Measurements from ENCODE around the gene NPHS1. TPM values are rescaled to one million over a fixed set of nuclear protein-coding genes. Genes with fewer than 3 reads are reported as not detected.

The NPHS1 gene
- total RNA-seq, 1 experiment from 2014 or later, result 0.67 TPM

DNA sequence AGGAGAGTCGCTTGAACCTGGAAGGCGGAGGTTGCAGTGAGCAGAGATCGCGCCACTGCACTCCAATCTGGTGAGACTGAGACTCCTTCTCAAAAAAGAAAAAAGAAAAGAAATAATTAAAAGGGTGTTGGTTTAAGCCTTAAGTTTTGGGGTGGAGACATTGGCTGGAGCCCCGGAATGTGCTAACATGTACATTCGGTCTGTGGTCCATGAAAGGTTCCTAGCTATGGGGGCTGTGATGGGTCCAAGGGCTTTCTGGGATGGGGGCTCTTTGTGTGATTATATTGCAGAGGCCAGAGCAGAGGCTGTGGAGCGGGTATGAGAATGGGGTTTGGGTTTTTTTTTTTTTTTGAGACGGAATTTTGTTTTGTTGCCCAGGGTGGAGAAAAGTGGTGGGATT lies 33.6 kb upstream of the NPHS1 start:
- TF ChIP-seq POLR2AphosphoS5 (IDR thresholded peaks at IDR 0.05; ENCODE audit: low read depth, low read length), result 0 out of 2 replicates have a peak, but pooled peaks have one; percentile 51
- no peak for TF ChIP-seq REST (IDR thresholded peaks at IDR 0.05; ENCODE audit: insufficient read depth in 1 of 2, low read depth in 2 of 2, low read length in 1 of 2)
- no TSS peak for BruUV-seq (replicated peaks)
- Histone ChIP-seq H3K27ac (ENCODE audit: low read length) (no peak overlapping the region), H3K36me3 (ENCODE audit: control insufficient read depth, insufficient read depth, low read length) (peaks cover under 1% of the 10 kb centered on the region; the same call in 1 of the 2 replicates), H3K9me3 (ENCODE audit: control insufficient read depth, insufficient read depth, low read depth, low read length) (no peaks in the 10 kb centered on the region), H3K4me1 (ENCODE audit: control insufficient read depth, insufficient read depth, low read length) (no peaks in the 10 kb centered on the region), H3K27me3 (ENCODE audit: control insufficient read depth, insufficient read depth, low read length) (no peaks in the 10 kb centered on the region), H3K4me3 (ENCODE audit: low read depth in 2 of 2, low read length in 2 of 2) (no peak overlapping the region)
- ChIA-PET CTCF (no interaction called here), POLR2A (interaction anchor here (0.6 kb wide), 3 partner anchors 12 to 74 kb away, joined by 3 to 6 read pairs (median 5); no protein-coding TSS in a partner anchor)
- DNase-seq (ENCODE audit: low read depth, low spot score), result no peak
- intact Hi-C loops (cut with micrococcal nuclease; ENCODE audit: unreplicated experiment), result no loop called here
- no peak for ATAC-seq
- in situ Hi-C loops (cut with HindIII; ENCODE audit: low pct_unique_long_range_greater_than_20kb, low sequenced_read_pairs), result no loop called here

GRCh38 chr19:35885225-35885738 lies 33.0 kb upstream of the NPHS1 start:
- no peak overlapping the region for H3K4me3 ChIP-seq (ENCODE audit: low read depth in 2 of 2, low read length in 2 of 2)
- CTCF ChIA-PET, result no interaction called here
- H3K27me3 ChIP-seq (ENCODE audit: control insufficient read depth, insufficient read depth, low read length), result no peaks in the 10 kb centered on the region
- no peaks in the 10 kb centered on the region for H3K9me3 ChIP-seq (ENCODE audit: control insufficient read depth, insufficient read depth, low read depth, low read length)
- H3K36me3 ChIP-seq (ENCODE audit: control insufficient read depth, insufficient read depth, low read length), result no peaks in the 10 kb centered on the region
- no TSS peak for BruUV-seq (replicated peaks)
- no peak for ATAC-seq
- no peak for DNase-seq (ENCODE audit: low read depth, low spot score)
- intact Hi-C loops (cut with micrococcal nuclease; ENCODE audit: unreplicated experiment), result no loop called here
- no peaks in the 10 kb centered on the region for H3K4me1 ChIP-seq (ENCODE audit: control insufficient read depth, insufficient read depth, low read length)
- POLR2A ChIA-PET, result no interaction called here
- H3K27ac ChIP-seq (ENCODE audit: low read length), result no peak overlapping the region
- in situ Hi-C loops (cut with HindIII; ENCODE audit: low pct_unique_long_range_greater_than_20kb, low sequenced_read_pairs), result no loop called here
- TF ChIP-seq CTCF (IDR thresholded peaks at IDR 0.05) (no peak), POLR2AphosphoS5 (IDR thresholded peaks at IDR 0.05; ENCODE audit: low read depth, low read length) (no peak)

DNA sequence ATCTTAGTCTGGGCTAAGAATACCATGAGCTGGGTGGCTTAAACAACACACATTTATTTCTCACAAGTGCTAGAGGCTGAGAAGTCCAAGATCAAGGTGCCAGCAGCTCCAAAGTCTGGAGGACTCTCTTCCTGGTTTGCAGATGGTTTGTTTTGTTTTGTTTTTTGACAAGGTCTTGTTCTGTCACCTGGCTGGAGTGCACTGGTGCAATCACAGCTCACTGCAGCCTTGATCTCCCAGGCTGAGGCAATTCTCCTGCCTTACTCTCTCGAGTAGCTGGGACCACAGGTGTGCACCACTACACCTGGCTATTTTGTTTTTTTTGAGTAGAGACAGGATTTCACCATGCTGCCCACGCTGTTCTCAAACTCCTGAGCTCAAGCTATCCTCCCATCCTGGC lies 31.6 kb upstream of the NPHS1 start:
- no peak overlapping the region for H3K27ac ChIP-seq (ENCODE audit: low read length)
- BruUV-seq (replicated peaks), result no TSS peak
- ChIA-PET CTCF (interaction anchor here (0.6 to 1.9 kb wide), 2 partner anchors 13 to 47 kb away, joined by 3 to 7 read pairs; no protein-coding TSS in a partner anchor), POLR2A (interaction anchor here (0.6 kb wide), 2 partner anchors 17 to 110 kb away, joined by 3 to 7 read pairs; no protein-coding TSS in a partner anchor)
- no peaks in the 10 kb centered on the region for H3K27me3 ChIP-seq (ENCODE audit: control insufficient read depth, insufficient read depth, low read length)
- no peak for ATAC-seq
- H3K9me3 ChIP-seq (ENCODE audit: control insufficient read depth, insufficient read depth, low read depth, low read length), result no peaks in the 10 kb centered on the region
- intact Hi-C loops (cut with micrococcal nuclease; ENCODE audit: unreplicated experiment), result no loop called here
- TF ChIP-seq TCF7L2 (IDR thresholded peaks at IDR 0.05; ENCODE audit: low read depth, low read length) (no peak), REST (IDR thresholded peaks at IDR 0.05; ENCODE audit: insufficient read depth in 1 of 2, low read depth in 2 of 2, low read length in 1 of 2) (no peak), SIN3A (IDR thresholded peaks at IDR 0.05; ENCODE audit: borderline replicate concordance, insufficient read depth, low read depth, low read length) (no peak), CTCF (IDR thresholded peaks at IDR 0.05) (no peak), POLR2AphosphoS5 (IDR thresholded peaks at IDR 0.05; ENCODE audit: low read depth, low read length) (no peak)
- no peak overlapping the region for H3K4me3 ChIP-seq (ENCODE audit: low read depth in 2 of 2, low read length in 2 of 2)
- DNase-seq (ENCODE audit: low read depth, low spot score), result no peak
- H3K4me1 ChIP-seq (ENCODE audit: control insufficient read depth, insufficient read depth, low read length), result 0 out of 2 replicates have a peak, but pooled peaks cover 2% of the 10 kb centered on the region
- H3K36me3 ChIP-seq (ENCODE audit: control insufficient read depth, insufficient read depth, low read length), result no peaks in the 10 kb centered on the region
- in situ Hi-C loops (cut with HindIII; ENCODE audit: low pct_unique_long_range_greater_than_20kb, low sequenced_read_pairs), result no loop called here
